Endothelial cell of umbilical vein (primary cell): ENCODE data around the gene SLC4A11. TPM values are rescaled to one million over a fixed set of nuclear protein-coding genes. Genes with fewer than 3 reads are reported as not detected.

Experiments
- BruUV-seq: library from RNA; stranded (reverse); fragments of 400-500 nt; replicated peaks from 2 replicates; lab custom pipeline; 2021; lab: Mats Ljungman, UMichigan
- CTCF ChIA-PET: fragments of 300-600, 350-600 bp; sonication (Branson Sonifier 250); formaldehyde crosslinking; loops from one replicate; lab custom pipeline; 2021; ENCODE audit warnings: antibody characterized with exemption, inconsistent platforms; lab: Charles Lee
- POLR2A ChIA-PET: fragments of 300-600, 350-600 bp; sonication (Branson Sonifier 250); formaldehyde crosslinking; loops from one replicate; lab custom pipeline; 2021; ENCODE audit warnings: antibody characterized with exemption, inconsistent platforms; lab: Charles Lee
- DNase-seq: peaks from one replicate; pipeline ENCODE4 v3.0.0-alpha.2; 2011; ENCODE audit warnings: low read depth, low spot score
- FAIRE-seq: peaks from 2 replicates; lab custom pipeline; 2011; peaks lifted over from hg19 to GRCh38; lab: Jason Lieb, UNC
- H2AFZ ChIP-seq: 2 replicates; pipeline ENCODE4 v1.6.0; 2012; ENCODE audit warnings: low read depth, low read length, control low read depth, inconsistent platforms
- H3K27ac ChIP-seq: 2 replicates; pipeline ENCODE4 v1.5.1; 2011; ENCODE audit warnings: low read depth, mild to moderate bottlenecking, control low read depth, low read length, moderate library complexity; ENCODE audit not compliant: insufficient read depth
- H3K27me3 ChIP-seq, 2 experiments: 2 replicates each; pipeline versions ENCODE4 v1.6.0 to v1.6.1; 2011; ENCODE audit warnings: low read length in 2 of 2, mixed read lengths in 1 of 2; ENCODE audit not compliant: control insufficient read depth in 2 of 2, insufficient read depth in 2 of 2
- H3K36me3 ChIP-seq, 2 experiments: 2 replicates in 1 of 2; 3 replicates in 1 of 2; pipeline ENCODE4 v1.5.1; 2011; ENCODE audit warnings: low read length in 2 of 2, mild to moderate bottlenecking in 1 of 2, moderate library complexity in 1 of 2; ENCODE audit not compliant: control insufficient read depth in 2 of 2, insufficient read depth in 2 of 2; ENCODE audit errors: extremely low read depth in 1 of 2
- H3K4me1 ChIP-seq: 3 replicates; pipeline ENCODE4 v1.5.1; 2011; ENCODE audit warnings: mild to moderate bottlenecking, low read length; ENCODE audit not compliant: control insufficient read depth, insufficient read depth; ENCODE audit errors: extremely low read depth
- H3K4me2 ChIP-seq: 2 replicates; pipeline ENCODE4 v1.6.1; 2011; ENCODE audit warnings: low read length, control low read depth, mixed read lengths; ENCODE audit not compliant: insufficient read depth
- H3K4me3 ChIP-seq, 3 experiments: fragments of 200-600 bp in 1 of 3; sonication (generic), shearing (Covaris generic) in 1 of 3; replicated peaks in 1 of 3; 2 replicates each; pipeline ENCODE4 v1.5.1; 2011 to 2016; ENCODE audit warnings: control low read depth in 3 of 3, low read length in 3 of 3, mild to moderate bottlenecking in 2 of 3, inconsistent platforms in 1 of 3, low read depth in 1 of 3, moderate library complexity in 1 of 3; ENCODE audit not compliant: insufficient read depth in 1 of 3
- H3K79me2 ChIP-seq: 2 replicates; pipeline ENCODE4 v1.6.0; 2012; ENCODE audit warnings: low read length, inconsistent platforms; ENCODE audit not compliant: control insufficient read depth, insufficient read depth
- H3K9ac ChIP-seq: replicated peaks from 2 replicates; pipeline ENCODE3; 2011; ENCODE audit warnings: low read length, control low read depth; ENCODE audit not compliant: insufficient read depth; ENCODE audit errors: extremely low read depth
- H3K9me1 ChIP-seq: replicated peaks from 3 replicates; pipeline ENCODE4 v1.6.0; 2011; ENCODE audit warnings: mild to moderate bottlenecking, low read length; ENCODE audit not compliant: control insufficient read depth, insufficient read depth; ENCODE audit errors: extremely low read depth
- H3K9me3 ChIP-seq: replicated peaks from 2 replicates; pipeline ENCODE4 v1.5.1; 2012; ENCODE audit warnings: low read length, inconsistent platforms; ENCODE audit not compliant: control insufficient read depth, insufficient read depth
- H4K20me1 ChIP-seq: replicated peaks from 2 replicates; pipeline ENCODE3; 2011; ENCODE audit warnings: mild to moderate bottlenecking, low read length; ENCODE audit not compliant: control insufficient read depth, insufficient read depth; ENCODE audit errors: extremely low read depth
- EZH2 ChIP-seq: IDR thresholded peaks from 2 replicates; pipeline ENCODE4 v1.6.1; 2012; ENCODE audit warnings: borderline replicate concordance, low read depth, mild to moderate bottlenecking, moderate library complexity, low read length, inconsistent platforms; ENCODE audit not compliant: severe bottlenecking
- FOS ChIP-seq: IDR thresholded peaks from 2 replicates; pipeline ENCODE4 v1.6.1; 2011; ENCODE audit warnings: mild to moderate bottlenecking, low read length, moderate library complexity, borderline replicate concordance; ENCODE audit not compliant: insufficient read depth
- GATA2 ChIP-seq: IDR thresholded peaks from 2 replicates; pipeline ENCODE4 v1.7.0; 2011; ENCODE audit warnings: low read depth, mild to moderate bottlenecking, moderate library complexity, mixed read lengths, low read length; ENCODE audit not compliant: insufficient read length, insufficient read depth
- JUN ChIP-seq: IDR thresholded peaks from 2 replicates; pipeline ENCODE4 v1.6.1; 2011; ENCODE audit warnings: borderline replicate concordance, low read depth; ENCODE audit not compliant: insufficient read length, insufficient read depth
- POLR2A ChIP-seq: IDR thresholded peaks from 2 replicates; pipeline ENCODE4 v1.6.1; 2012; ENCODE audit warnings: low read depth, mild to moderate bottlenecking, control low read depth, low read length
- POLR2AphosphoS5 ChIP-seq: IDR thresholded peaks from 2 replicates; pipeline ENCODE4 v1.6.1; 2012; ENCODE audit warnings: low read depth, mild to moderate bottlenecking, control low read depth, low read length, moderate library complexity; ENCODE audit not compliant: insufficient read depth
- dilution Hi-C: fragments of 300-500 bp; cut with MboI; formaldehyde crosslinking; loops from one replicate; pipeline ENCODE4 v1.15.0; 2019; ENCODE audit warnings: low sequenced_read_pairs; ENCODE audit not compliant: extremely low pct_ligation_motif_present
- intact Hi-C: fragments of 100-400 bp; cut with micrococcal nuclease; formaldehyde crosslinking; loops from one replicate; pipeline ENCODE4 v1.10.0; 2022
- polyA plus RNA-seq, 4 experiments: library from polyadenylated mRNA; depleted of rRNA in 3 of 4; stranded (reverse) in 3 of 4; unstranded in 1 of 4; fragments of >200 nt; gene quantifications; 2 replicates each; pipeline versions ENCODE4 v1.2.1 to v1.2.3, GENCODE V29; 2011 to 2012; ENCODE audit warnings: missing spikeins in 1 of 4
- total RNA-seq: library from RNA; stranded (reverse); gene quantifications from 2 replicates; pipeline ENCODE4 v1.2.3, GENCODE V29; 2021
- TF ChIP-seq, protein P1 (sequence below), 2 donors: IDR thresholded peaks; 1 replicate in 1 of 2; 2 replicates in 1 of 2; pipeline ENCODE4 v1.5.1; 2011; ENCODE audit warnings: low read length in 2 of 2, mild to moderate bottlenecking in 2 of 2, moderate library complexity in 2 of 2, control low read depth in 1 of 2, inconsistent platforms in 1 of 2, low read depth in 1 of 2; ENCODE audit not compliant: insufficient read depth in 1 of 2; ENCODE audit errors: extremely low read depth in 1 of 2
- TF ChIP-seq, protein P2 (sequence below): IDR thresholded peaks from 2 replicates; pipeline ENCODE4 v1.6.1; 2011; ENCODE audit not compliant: insufficient read depth, insufficient read length

The SLC4A11 gene
- total and polyA plus RNA-seq, 2 donors (not counting 3 experiments of a cell fraction or from before 2014, with no cell fraction given), result 5.7 to 10.2 TPM

DNA sequence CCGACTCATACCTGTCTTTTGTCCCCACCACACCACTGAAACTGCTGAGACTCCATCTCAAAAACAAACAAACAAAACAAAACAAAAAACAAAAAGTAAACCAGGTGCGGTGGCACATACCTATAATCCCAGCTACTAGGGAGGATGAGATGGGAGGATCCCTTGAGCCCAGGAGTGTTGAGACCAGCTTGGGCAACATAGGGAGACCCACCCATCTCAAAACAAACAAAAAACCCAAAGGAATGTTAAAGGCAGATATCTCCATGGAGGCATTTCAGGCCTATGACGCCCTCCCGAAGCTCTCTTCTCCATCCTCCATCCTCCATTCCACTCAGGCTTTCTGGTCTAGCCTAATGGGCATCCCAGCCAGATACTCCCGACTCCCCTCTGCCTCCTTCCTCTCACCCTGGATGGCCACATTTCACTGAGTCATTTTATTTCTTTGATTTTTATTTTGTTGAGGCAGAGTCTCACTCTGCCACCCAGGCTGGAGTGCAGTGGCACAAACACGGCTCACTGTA is 3.2 kb upstream of the SLC4A11 start:
- Histone ChIP-seq H3K79me2 (no peaks in the 10 kb centered on the region), H3K4me3 (no peak overlapping the region), H4K20me1 (no peaks in the 10 kb centered on the region), H3K36me3 (no peaks in the 10 kb centered on the region), H3K4me2 (no peak overlapping the region), H2AFZ (no peak overlapping the region), H3K27me3 (peaks cover 0 to 12% of the 10 kb centered on the region in 2 experiments), H3K9me1 (no peaks in the 10 kb centered on the region), H3K27ac (no peak overlapping the region), H3K9me3 (no peaks in the 10 kb centered on the region), H3K9ac (no peak overlapping the region), H3K4me1 (peaks cover 14% of the 10 kb centered on the region)
- BruUV-seq, result no TSS peak
- FAIRE-seq (no peak), DNase-seq (no peak)
- CTCF ChIA-PET, result interaction anchor here (1.2 kb wide), 1 partner anchor 8 kb away, joined by 7 read pairs; no protein-coding TSS in a partner anchor
- no peak for TF ChIP-seq POLR2AphosphoS5
- TF ChIP-seq, protein P1, sequence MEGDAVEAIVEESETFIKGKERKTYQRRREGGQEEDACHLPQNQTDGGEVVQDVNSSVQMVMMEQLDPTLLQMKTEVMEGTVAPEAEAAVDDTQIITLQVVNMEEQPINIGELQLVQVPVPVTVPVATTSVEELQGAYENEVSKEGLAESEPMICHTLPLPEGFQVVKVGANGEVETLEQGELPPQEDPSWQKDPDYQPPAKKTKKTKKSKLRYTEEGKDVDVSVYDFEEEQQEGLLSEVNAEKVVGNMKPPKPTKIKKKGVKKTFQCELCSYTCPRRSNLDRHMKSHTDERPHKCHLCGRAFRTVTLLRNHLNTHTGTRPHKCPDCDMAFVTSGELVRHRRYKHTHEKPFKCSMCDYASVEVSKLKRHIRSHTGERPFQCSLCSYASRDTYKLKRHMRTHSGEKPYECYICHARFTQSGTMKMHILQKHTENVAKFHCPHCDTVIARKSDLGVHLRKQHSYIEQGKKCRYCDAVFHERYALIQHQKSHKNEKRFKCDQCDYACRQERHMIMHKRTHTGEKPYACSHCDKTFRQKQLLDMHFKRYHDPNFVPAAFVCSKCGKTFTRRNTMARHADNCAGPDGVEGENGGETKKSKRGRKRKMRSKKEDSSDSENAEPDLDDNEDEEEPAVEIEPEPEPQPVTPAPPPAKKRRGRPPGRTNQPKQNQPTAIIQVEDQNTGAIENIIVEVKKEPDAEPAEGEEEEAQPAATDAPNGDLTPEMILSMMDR (IDR thresholded peaks at IDR 0.05; ENCODE audit: extremely low read depth in 1 of 2, insufficient read depth in 1 of 2, low read depth in 1 of 2, low read length in 2 of 2), result no peak
- no peak for TF ChIP-seq POLR2A
- no peak for TF ChIP-seq EZH2
- TF ChIP-seq, protein P2, sequence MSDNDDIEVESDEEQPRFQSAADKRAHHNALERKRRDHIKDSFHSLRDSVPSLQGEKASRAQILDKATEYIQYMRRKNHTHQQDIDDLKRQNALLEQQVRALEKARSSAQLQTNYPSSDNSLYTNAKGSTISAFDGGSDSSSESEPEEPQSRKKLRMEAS, result no peak
- no peak for TF ChIP-seq GATA2
- no peak for TF ChIP-seq FOS
- TF ChIP-seq JUN, result no peak
- POLR2A ChIA-PET, result no interaction called here
- intact Hi-C loops, result no loop called here
- dilution Hi-C loops, result no loop called here
